GM08714 (cell line): ENCODE measurements around the gene SCGB1D1.
"Not testable (repeated sequence)": the region's sequence is repeated elsewhere in the genome, so short reads cannot be mapped to it uniquely, and the experiment has no call there.

Experiments used
- H3K4me3 ChIP-seq: fragments of 200-500 bp; sonication (Bioruptor generic); 2 replicates; pipeline ENCODE4 v1.5.1; 2014; ENCODE audit warnings: mild to moderate bottlenecking, low read length, inconsistent platforms
- ZNF274 ChIP-seq: IDR thresholded peaks from 2 replicates; pipeline ENCODE4 v1.6.1; 2012; ENCODE audit warnings: mild to moderate bottlenecking, low read depth, low read length

The SCGB1D1 gene

DNA sequence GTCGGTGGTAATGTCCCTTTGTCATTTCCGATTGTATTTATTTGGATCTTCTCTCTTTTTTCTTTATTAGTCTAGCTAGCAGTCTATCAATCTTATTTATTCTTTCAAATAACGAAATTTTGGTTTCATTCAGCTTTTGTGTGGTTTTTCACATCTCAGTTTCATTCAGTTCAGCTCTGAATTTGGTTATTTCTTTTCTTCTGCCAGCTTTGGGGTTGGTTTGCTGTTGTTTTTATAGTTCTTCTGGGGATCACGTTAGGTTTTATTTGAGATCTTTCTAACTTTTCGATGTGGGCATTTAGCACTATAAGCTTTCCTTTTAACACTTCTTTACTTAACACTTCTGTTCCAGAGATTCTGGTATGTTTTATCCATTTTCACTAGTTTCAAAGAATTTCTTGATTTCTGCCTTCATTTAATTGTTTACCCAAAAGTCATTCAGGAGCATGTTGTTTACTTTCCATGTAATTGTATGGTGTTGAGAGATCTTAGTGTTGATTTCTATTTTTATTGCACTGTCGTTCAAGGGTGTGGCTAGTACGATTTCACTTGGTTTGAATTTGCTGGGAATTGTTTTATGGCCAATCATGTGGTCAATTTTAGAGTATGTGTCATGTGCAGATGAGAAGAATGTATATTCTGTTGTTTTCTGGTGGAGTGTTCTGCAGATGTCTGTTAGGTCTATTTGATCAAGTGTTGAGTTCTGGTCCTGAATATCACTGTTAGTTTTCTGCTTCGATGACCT is 7.7 kb upstream of the SCGB1D1 start:
- H3K4me3 ChIP-seq = no peak overlapping the region
- TF ChIP-seq ZNF274 = no peak

DNA sequence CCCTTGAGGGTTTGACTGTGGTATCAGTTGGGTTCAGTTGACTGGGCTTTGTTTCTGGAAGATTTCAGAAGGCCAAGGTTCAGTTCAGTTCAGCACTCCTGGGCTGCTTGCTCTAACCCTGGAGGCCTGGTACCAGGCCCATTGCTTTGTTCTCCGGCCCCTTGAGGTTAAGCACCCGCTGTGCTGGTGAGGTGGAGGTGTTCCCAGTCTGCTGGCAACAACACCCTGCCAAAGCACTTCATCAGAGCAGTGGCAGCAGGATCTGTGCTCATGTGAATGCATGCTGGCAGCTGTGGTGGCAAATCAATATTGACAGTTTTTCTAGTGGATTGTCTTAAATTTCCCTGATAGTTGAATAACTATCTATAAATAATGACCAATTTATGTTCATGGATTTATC is 3.8 kb upstream of the SCGB1D1 start:
- H3K4me3 ChIP-seq = no peak overlapping the region
- no peak for TF ChIP-seq ZNF274

DNA sequence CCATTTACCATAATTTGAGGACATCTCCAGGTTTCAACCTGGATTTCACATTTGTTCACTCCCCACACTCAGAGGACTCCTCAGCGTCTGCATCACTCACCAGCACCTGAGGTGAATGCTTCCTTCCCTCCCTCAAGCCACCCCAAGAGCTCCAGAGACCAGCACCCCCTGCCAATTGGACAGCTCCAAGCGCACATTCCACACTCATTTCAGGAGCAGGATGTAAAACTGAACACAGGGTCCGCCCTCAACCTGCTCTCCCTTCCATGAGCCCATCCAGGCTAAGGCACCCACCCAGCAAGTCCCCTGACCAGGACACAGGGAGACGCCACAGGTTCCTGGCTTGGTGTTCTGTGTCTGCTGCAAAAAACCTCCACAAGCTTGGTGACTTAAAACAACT is 3.9 kb downstream of the SCGB1D1 start:
- H3K4me3 ChIP-seq = no peak overlapping the region
- TF ChIP-seq ZNF274 = no peak

DNA sequence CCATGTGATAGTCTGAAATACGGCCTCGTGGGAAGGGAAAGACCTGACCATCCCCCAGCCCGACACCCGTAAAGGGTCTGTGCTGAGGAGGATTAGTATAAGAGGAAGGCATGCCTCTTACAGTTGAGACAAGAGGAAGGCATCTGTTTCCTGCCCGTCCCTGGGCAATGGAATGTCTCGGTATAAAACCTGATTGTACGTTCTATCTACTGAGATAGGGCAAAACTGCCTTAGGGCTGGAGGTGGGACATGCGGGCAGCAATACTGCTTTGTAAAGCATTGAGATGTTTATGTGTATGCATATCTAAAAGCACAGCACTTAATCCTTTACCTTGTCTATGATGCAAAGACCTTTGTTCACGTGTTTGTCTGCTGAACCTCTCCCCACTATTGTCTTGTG is 5.0 kb downstream of the SCGB1D1 start:
- not testable (repeated sequence) for H3K4me3 ChIP-seq

DNA sequence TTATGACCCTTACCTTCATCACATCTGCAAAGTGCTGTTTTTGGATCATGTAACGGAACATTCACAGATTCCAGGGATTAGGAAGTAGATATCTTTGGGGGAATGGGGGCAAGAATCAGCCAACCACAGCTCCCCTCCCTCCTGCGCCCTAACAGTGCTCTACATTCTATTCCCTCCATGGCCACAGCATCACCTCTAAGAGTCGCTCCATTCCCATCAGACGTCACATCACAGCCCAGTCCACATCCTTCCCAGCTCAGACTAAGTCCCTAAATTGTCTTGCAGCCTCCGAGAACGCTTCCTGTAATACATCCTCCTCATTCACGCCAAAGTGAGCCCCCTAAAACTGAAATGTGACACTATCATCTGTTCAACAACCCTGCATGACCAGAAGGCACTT is 5.9 kb downstream of the SCGB1D1 start:
- TF ChIP-seq ZNF274 = no peak
- no peak overlapping the region for H3K4me3 ChIP-seq

DNA sequence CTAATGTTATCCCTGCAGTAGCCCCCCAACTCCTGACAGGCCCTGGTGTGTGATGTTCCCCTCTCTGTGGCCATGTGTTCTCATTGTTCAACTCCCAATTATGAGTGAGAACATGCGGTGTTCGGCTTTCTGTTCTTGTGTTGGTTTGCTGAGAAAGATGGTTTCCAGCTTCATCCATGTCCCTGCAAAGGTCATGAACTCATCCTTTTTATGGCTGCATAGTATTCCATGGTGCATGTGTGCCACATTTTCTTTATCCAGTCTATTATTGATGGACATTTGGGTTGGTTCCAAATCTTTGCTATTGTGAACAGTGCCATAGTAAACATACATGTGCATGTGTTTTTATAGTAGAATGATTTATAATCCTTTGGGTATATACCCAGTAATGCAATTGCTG is 7.4 kb downstream of the SCGB1D1 start:
- not testable (repeated sequence) for H3K4me3 ChIP-seq

DNA sequence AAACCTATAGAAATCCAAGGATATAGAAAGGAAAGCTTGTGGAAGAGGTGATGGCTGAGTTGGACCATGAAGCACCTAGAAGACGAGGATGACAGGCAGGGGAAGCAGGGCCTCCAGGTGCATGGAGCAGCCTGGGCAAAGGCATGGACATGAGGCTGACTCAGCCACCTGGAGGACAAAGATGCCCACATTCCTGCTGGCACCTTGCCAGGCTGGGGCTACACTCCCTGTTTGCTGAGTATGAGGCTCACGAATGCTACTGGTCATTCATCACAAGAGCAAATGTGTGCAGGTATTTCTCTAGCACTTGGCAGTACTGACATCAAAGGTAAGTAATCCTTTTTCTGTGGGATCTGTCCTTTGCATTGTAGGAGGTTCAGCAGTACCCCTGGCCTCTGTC is 11.4 kb downstream of the SCGB1D1 start:
- no peak overlapping the region for H3K4me3 ChIP-seq
- no peak for TF ChIP-seq ZNF274

DNA sequence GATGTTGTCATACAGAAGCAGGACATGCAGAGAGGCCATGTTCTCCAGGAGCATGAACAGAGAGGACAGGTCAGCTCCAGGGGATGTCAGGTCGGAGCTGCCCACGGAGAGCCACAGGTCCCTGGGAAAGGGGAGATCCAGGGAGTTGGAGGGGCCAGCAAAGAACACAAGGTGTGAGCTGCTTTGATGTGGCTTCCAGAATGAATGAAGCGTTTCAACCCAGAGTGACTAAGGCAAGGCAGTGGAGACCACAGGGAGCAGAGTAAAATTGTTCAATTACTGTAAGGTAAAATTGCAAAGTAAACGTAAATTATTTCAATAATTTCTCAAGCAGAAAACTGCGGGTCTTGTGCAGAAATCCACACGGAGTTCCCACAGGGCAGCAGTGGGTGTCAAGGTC is 12.9 kb downstream of the SCGB1D1 start:
- TF ChIP-seq ZNF274 = no peak
- H3K4me3 ChIP-seq = no peak overlapping the region

DNA sequence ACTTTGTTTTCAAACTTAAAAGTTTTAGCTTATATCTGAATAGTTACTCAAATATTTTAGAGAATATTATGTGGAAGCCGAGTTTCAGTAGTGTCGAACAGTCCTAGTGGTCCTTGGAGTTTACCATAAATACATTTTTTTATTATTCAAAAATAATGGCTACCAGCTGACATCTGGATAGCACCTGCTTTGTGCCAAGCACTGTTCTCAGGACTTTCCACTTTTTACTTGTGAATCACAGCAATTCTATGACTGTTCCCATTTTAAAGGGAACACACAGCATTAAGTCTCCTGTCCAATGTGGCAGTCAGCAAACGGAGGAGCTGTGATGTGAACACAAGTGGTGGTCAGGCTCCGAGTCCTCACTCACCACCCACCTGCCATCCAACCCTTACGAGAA is 14.4 kb downstream of the SCGB1D1 start:
- no peak overlapping the region for H3K4me3 ChIP-seq
- no peak for TF ChIP-seq ZNF274

DNA sequence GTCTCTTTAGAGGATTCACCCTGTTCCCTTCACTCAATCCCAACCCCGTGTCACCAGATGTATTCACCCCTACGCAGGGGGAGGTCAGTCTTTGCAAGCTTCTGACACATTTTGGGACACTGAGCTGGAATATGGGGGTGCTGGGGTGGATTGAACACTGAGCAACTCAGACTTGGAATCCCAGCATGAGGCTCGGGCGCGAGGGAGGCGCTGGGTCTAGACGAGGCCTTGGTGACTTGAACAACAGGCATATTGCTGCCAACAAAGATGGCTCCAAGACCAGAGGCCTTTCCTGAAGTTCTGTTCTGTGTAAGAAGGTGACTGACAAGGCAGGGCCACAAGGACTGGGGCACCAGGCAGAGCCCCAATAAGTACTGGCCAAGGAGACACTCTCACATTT is 15.4 kb downstream of the SCGB1D1 start:
- no peak overlapping the region for H3K4me3 ChIP-seq
- no peak for TF ChIP-seq ZNF274

DNA sequence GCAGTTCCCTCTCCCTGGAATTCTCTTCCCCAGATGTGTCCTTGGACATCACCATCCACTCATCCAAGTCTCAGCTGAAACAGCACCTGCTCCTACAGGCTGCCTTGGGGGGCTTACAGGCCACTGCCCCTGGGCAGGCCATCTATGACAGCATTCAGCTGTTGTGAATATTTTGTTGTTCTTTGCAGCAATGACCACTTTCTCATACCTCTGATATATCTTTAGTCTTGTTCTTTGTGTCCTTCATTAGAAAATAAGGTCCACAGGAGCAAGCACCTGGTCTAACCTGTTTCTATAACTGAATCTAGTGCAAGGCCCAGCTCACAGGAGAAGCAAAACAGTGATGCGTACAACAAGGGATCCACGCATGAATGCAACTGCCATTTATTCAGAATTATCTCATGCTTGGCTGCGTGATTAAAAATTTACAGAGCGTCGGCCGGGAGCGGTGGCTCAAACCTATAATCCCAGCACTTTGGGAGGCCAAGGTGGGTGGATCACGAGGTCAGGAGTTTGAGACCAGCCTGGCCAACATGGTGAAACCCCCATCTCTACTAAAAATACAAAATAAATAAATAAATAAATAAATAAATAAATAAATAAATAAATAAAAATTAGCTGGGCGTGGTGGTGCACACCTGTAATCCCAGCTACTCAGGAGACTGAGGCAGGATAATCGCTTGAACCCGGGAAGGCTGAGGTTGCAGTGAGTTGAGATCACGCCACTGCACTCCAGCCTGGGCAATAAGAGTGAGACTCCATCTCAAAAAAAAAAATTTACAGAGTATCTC is 16.5 kb downstream of the SCGB1D1 start:
- H3K4me3 ChIP-seq = not testable (repeated sequence)

DNA sequence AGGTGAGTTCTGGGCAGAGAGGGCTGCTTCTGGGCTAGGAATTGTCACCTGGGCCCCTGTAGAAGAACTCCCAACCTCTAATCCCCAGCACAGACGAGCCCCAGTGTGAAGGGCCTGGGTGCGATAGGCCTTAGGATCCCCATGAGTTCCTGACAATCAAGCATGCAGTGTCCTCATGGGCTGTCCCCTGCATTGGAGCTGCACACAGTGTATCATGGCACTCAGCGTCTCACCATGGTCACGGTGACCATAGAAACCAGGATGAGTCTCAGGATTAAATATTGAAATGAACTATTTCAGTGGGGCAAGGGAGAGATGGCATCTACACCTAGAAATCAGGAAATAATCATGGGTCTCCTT is 18.7 kb downstream of the SCGB1D1 start:
- no peak for TF ChIP-seq ZNF274

DNA sequence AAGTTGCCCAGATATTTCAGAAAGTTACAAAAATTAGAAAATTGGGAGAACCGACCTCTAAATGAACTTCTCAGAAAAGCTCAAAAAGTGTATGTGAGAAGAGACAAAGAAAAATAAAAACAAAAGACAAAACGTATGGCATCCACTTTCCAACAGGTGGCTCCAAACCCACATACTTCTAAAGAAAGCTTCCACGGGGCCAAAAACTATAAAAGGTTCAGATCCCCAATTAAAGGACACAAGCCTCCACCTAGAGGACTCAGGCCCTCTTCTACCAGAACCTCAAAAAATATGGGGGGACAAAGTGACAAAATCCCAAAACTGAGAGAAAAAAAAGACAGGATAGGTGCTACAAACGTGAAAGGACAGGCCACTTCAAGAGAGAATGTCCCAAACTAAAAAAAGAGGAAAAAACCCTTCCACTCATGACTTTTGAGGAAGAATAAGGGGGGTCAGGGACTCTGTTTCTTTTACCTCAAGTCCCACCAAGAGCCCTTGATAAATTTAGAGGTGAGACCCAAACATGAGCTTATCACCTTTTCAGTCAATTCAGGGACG is 27.3 kb downstream of the SCGB1D1 start:
- no peak overlapping the region for H3K4me3 ChIP-seq
- TF ChIP-seq ZNF274 = no peak

More for the DNA sequence above, 18.7 kb downstream of the SCGB1D1 start:
- no peak overlapping the region for H3K4me3 ChIP-seq

DNA sequence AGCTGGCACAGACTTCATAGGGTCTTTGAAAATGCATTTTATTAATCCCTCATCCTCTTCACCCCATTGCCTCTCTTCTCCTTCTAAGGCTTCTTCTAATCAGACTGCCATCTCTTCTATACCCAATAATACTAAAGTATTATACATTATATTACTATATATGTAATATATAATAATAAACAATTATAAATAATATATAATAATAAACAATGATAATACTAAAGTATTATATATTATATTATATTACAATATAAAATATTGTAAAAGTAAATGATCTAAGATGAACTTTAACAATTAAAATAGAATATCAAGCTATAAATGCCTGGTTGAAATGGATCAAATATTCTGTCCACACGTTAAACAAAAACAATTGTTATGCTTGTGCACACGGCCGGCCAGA is 31.5 kb downstream of the SCGB1D1 start:
- TF ChIP-seq ZNF274 = no peak
- H3K4me3 ChIP-seq = no peak overlapping the region

DNA sequence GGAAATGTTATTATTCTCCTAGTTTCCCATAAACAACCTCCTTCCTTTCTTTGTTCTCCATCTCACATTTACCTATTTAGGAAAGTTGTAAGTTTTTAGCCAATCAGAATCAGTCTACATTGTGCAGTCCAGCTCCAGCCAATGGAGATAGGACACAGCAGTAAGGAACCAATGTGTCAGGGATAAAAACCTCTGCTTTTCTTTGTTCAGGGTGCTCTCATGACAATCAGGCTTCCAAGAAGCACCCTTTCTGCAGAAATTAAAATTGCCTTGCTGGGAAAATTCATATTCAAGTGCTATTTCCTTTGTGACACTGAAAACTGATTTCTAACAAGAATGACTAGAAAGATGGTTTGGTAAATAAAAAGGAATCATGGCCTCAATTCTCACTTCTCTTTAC is 33.1 kb downstream of the SCGB1D1 start:
- H3K4me3 ChIP-seq = no peak overlapping the region
- no peak for TF ChIP-seq ZNF274
